Astrocyte of the cerebellum (primary cell): ENCODE measurements around the gene KIF5C.

Source experiments
- DNase-seq: peaks from one replicate; pipeline ENCODE4 v3.0.0-alpha.2; 2011; ENCODE audit warnings: low read depth
- H3K4me3 ChIP-seq: 2 replicates; pipeline ENCODE4 v1.5.1; 2011; ENCODE audit warnings: mild to moderate bottlenecking, low read depth, low read length, moderate library complexity
- CTCF ChIP-seq: IDR thresholded peaks from 2 replicates; pipeline ENCODE4 v1.5.1; 2012; ENCODE audit warnings: low read length, low read depth, moderate library complexity, mild to moderate bottlenecking; ENCODE audit errors: missing control alignments
- in situ Hi-C: cut with HindIII; loops from 2 replicates; pipeline ENCODE4 v1.10.0; 2017; ENCODE audit warnings: low sequenced_read_pairs

Gene KIF5C

GRCh38 chr2:148998831-148999200 lies 123.8 kb downstream of the KIF5C start:
- TF ChIP-seq CTCF = no peak
- no peak for DNase-seq
- in situ Hi-C loops = loop anchor here (25.0 kb wide), 1 partner anchor 1012 kb away; no protein-coding TSS in a partner anchor
- H3K4me3 ChIP-seq = no peak overlapping the region

- in situ Hi-C loops = loop anchor here (25.0 kb wide), 1 partner anchor 1012 kb away; no protein-coding TSS in a partner anchor
- TF ChIP-seq CTCF = no peak
- no peak for DNase-seq
- H3K4me3 ChIP-seq = no peak overlapping the region
Measured at GRCh38 chr2:148999451-148999921, 124.5 kb downstream of the KIF5C start.

- in situ Hi-C loops = no loop called here
- DNase-seq = no peak
- H3K4me3 ChIP-seq = no peak overlapping the region
- no peak for TF ChIP-seq CTCF
Measured at GRCh38 chr2:149000158-149000938, 125.3 kb downstream of the KIF5C start.

- no peak for TF ChIP-seq CTCF
- in situ Hi-C loops = no loop called here
- no peak overlapping the region for H3K4me3 ChIP-seq
- DNase-seq = no peak
Measured at GRCh38 chr2:149001496-149001895, 126.5 kb downstream of the KIF5C start.

GRCh38 chr2:149002378-149002890 lies 127.4 kb downstream of the KIF5C start:
- DNase-seq = no peak
- no peak for TF ChIP-seq CTCF
- in situ Hi-C loops = no loop called here
- no peak overlapping the region for H3K4me3 ChIP-seq

GRCh38 chr2:149002891-149003740 lies 128.1 kb downstream of the KIF5C start:
- no peak overlapping the region for H3K4me3 ChIP-seq
- DNase-seq = no peak
- in situ Hi-C loops = no loop called here
- TF ChIP-seq CTCF = no peak
